WTC11 (cell line): ENCODE data around the gene CYP2B6.

Source experiments
- EMX1 ChIP-seq: fragments of 250-450 bp; sonication (Bioruptor Pico); IDR thresholded peaks from 2 replicates; pipeline ENCODE4 v1.8.0; 2021; ENCODE audit warnings: mild to moderate bottlenecking
- MAX ChIP-seq: sonication (generic); formaldehyde crosslinking; IDR thresholded peaks from 2 replicates; pipeline ENCODE4 v1.8.0; 2022; ENCODE audit warnings: mild to moderate bottlenecking, missing genetic modification reagents
- RORB ChIP-seq: fragments of 250-450 bp; sonication (Bioruptor Pico); IDR thresholded peaks from 2 replicates; pipeline ENCODE4 v1.9.0; 2021; ENCODE audit warnings: mild to moderate bottlenecking
- STAT6 ChIP-seq: sonication (generic); formaldehyde crosslinking; conservative IDR thresholded peaks from 2 replicates; pipeline ENCODE4 v1.8.1; 2023; ENCODE audit warnings: mild to moderate bottlenecking, low read depth, missing genetic modification reagents, moderate library complexity
- TF ChIP-seq, protein P1 (sequence below): fragments of 200-600 bp; IDR thresholded peaks from 2 replicates; pipeline ENCODE4 v1.8.0; 2022; ENCODE audit warnings: antibody characterized with exemption

DNA sequence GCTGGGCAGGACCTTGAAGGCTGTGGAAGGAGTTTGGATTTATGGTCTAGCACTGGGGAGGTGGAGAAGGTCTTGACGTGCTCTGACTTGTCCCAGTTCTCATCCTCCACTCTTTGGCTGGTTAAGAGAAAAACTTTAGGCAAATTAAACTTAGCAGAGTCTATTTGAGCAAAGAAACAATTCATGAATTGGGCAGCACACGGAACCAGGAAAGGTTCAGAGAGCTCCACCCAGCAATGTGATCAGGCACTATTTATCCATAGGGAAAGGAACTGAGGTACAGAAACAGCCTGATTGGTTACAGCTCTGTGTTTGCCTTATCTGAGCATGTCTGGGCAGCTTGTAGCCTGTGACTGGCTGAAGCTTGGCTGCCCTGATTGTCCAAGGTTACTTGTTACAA, 45.4 kb upstream of the CYP2B6 start:
- TF ChIP-seq, protein P1, sequence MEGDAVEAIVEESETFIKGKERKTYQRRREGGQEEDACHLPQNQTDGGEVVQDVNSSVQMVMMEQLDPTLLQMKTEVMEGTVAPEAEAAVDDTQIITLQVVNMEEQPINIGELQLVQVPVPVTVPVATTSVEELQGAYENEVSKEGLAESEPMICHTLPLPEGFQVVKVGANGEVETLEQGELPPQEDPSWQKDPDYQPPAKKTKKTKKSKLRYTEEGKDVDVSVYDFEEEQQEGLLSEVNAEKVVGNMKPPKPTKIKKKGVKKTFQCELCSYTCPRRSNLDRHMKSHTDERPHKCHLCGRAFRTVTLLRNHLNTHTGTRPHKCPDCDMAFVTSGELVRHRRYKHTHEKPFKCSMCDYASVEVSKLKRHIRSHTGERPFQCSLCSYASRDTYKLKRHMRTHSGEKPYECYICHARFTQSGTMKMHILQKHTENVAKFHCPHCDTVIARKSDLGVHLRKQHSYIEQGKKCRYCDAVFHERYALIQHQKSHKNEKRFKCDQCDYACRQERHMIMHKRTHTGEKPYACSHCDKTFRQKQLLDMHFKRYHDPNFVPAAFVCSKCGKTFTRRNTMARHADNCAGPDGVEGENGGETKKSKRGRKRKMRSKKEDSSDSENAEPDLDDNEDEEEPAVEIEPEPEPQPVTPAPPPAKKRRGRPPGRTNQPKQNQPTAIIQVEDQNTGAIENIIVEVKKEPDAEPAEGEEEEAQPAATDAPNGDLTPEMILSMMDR: no peak
- TF ChIP-seq EMX1 (CRISPR knock-in tag) (no peak), RORB (no peak), STAT6 (CRISPR knock-in tag) (no peak), MAX (CRISPR knock-in tag) (no peak)
